Measurements from ENCODE around the gene CREBRF.

- TF ChIP-seq EZH2 (IDR thresholded peaks at IDR 0.05; ENCODE audit: insufficient read depth, poor library complexity, severe bottlenecking): no peak
- no peak for TF ChIP-seq EZH2phosphoT487 (IDR thresholded peaks at IDR 0.05; ENCODE audit: insufficient read depth, low read depth)
These were observed 107.1 kb downstream of the CREBRF start for GRCh38 chr5:173163219-173163618.

Measured in GM23248 (cell line).